ENCODE data around the gene TMEM212.

Gene TMEM212

DNA sequence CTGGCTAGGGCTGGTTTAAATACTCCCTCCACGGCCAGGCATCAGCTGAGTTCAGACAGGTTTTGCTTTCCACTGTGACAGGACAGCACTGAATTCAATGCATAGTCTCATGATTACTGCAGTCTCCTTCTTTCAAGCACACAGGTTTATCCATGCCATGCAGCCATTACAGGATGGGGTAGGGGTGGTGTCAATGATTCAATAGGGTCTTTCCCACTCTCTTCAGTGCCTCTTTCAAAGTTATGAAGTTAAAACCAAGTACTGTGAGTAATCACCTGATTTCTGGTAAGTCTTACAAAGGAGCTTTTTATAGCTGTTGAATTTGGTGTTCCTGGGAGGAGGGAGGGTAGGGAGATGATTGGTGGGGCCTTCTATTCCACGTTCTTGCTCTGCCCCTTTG lies 47.2 kb downstream of the TMEM212 start:
- no peak overlapping the region for H3K4me3 ChIP-seq (ENCODE audit: low read depth, low read length)
- TF ChIP-seq, protein P1, sequence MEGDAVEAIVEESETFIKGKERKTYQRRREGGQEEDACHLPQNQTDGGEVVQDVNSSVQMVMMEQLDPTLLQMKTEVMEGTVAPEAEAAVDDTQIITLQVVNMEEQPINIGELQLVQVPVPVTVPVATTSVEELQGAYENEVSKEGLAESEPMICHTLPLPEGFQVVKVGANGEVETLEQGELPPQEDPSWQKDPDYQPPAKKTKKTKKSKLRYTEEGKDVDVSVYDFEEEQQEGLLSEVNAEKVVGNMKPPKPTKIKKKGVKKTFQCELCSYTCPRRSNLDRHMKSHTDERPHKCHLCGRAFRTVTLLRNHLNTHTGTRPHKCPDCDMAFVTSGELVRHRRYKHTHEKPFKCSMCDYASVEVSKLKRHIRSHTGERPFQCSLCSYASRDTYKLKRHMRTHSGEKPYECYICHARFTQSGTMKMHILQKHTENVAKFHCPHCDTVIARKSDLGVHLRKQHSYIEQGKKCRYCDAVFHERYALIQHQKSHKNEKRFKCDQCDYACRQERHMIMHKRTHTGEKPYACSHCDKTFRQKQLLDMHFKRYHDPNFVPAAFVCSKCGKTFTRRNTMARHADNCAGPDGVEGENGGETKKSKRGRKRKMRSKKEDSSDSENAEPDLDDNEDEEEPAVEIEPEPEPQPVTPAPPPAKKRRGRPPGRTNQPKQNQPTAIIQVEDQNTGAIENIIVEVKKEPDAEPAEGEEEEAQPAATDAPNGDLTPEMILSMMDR (IDR thresholded peaks at IDR 0.05; ENCODE audit: insufficient read depth, low read length, missing control alignments), result no peak
- ChIA-PET CTCF (no interaction called here), POLR2A (no interaction called here)
- no peak for DNase-seq (ENCODE audit: low read depth, low spot score)

DNA sequence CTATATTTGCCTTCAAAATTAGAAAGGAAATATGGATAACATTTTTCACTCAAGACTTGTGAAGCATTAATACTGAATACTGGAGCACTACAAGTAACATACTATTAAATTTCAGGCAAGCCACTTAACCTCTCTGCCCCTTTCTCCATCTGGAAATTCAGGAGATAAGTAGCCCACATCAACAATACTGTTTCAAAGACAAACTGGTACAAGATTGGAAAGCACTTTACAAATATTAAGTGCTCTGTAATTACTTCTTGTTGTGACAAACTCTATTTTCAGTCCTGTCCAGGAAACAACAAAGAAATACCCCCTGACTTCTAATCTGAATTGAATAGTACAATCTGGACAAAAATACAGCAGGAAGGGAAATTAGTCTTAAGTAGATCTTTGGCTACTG lies 49.3 kb downstream of the TMEM212 start:
- DNase-seq (ENCODE audit: low read depth, low spot score), result no peak
- H3K4me3 ChIP-seq (ENCODE audit: low read depth, low read length), result no peak overlapping the region
- TF ChIP-seq, protein P1 (IDR thresholded peaks at IDR 0.05; ENCODE audit: insufficient read depth, low read length, missing control alignments), result no peak
- ChIA-PET CTCF (no interaction called here), POLR2A (no interaction called here)

GRCh38 chr3:171895291-171895690 lies 52.1 kb downstream of the TMEM212 start:
- no peak overlapping the region for H3K4me3 ChIP-seq (ENCODE audit: low read depth, low read length)
- DNase-seq (ENCODE audit: low read depth, low spot score), result no peak
- POLR2A ChIA-PET, result no interaction called here
- CTCF ChIA-PET, result interaction anchor here (0.9 kb wide), 1 partner anchor 26 kb away, joined by 3 read pairs; no protein-coding TSS in a partner anchor
- TF ChIP-seq, protein P1 (IDR thresholded peaks at IDR 0.05; ENCODE audit: insufficient read depth, low read length, missing control alignments), result no peak

- ChIA-PET CTCF (no interaction called here), POLR2A (no interaction called here)
- no peak overlapping the region for H3K4me3 ChIP-seq (ENCODE audit: low read depth, low read length)
- no peak for DNase-seq (ENCODE audit: low read depth, low spot score)
- TF ChIP-seq, protein P1 (IDR thresholded peaks at IDR 0.05; ENCODE audit: insufficient read depth, low read length, missing control alignments), result no peak
Observed at GRCh38 chr3:171895900-171896299, 52.8 kb downstream of the TMEM212 start.

DNA sequence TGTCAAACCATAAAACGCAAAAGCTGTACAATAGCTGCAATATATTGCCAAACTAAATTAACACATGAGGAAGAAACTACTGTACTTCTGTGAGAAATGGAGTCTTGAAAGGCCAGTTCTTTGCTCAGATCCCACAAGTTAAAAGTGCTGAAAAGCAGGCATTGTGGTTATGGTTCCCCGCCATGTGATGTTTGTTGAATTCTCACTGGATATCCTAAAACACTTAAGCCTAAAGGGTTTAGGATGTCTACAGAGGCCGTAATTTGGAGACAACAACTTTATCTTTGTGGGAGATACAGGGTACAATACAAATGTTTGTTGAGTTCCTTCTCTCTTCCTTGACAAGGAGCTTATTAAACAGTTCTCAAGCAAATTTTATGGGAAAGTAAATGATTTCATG lies 53.2 kb downstream of the TMEM212 start:
- POLR2A ChIA-PET, result no interaction called here
- no peak overlapping the region for H3K4me3 ChIP-seq (ENCODE audit: low read depth, low read length)
- TF ChIP-seq, protein P1 (IDR thresholded peaks at IDR 0.05; ENCODE audit: insufficient read depth, low read length, missing control alignments), result no peak
- CTCF ChIA-PET, result no interaction called here
- no peak for DNase-seq (ENCODE audit: low read depth, low spot score)

DNA sequence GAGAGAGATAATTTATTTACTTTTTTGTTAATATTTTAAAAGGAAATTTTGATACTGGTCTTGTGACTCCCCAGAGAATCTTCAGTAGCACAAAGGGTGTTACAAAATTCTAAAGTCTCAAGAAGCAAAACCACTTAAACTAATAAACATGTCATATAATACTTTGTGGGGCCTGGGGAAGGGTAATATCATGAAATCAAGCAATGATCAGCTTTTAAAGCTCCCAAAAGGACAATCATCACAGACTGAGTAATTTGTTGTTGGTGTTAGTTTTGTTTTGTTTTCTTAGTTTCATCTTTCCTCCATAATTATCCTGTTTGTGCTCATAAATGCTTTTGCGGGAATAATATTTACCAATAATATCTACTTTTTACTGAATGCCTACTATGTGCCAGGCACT lies 55.0 kb downstream of the TMEM212 start:
- POLR2A ChIA-PET, result no interaction called here
- H3K4me3 ChIP-seq (ENCODE audit: low read depth, low read length), result no peak overlapping the region
- TF ChIP-seq, protein P1 (IDR thresholded peaks at IDR 0.05; ENCODE audit: insufficient read depth, low read length, missing control alignments), result no peak
- no peak for DNase-seq (ENCODE audit: low read depth, low spot score)
- CTCF ChIA-PET, result no interaction called here

Data from AG04449 (cell line).